HG02852 (cell line): Measurements from ENCODE around the gene PBX1.

Source experiments
- ATAC-seq: cut with Tn5 transposase; IDR thresholded peaks from one replicate; pipeline ENCODE4 v1.9.1; 2021; ENCODE audit warnings: mild to moderate bottlenecking, moderate library complexity; ENCODE audit not compliant: unreplicated experiment

The PBX1 gene

GRCh38 chr1:164846731-164847691 lies 288.0 kb downstream of the PBX1 start:
- no peak for ATAC-seq

GRCh38 chr1:164853146-164853545 lies 294.2 kb downstream of the PBX1 start:
- ATAC-seq, result no peak

GRCh38 chr1:164855716-164856329 lies 296.8 kb downstream of the PBX1 start:
- ATAC-seq, result no peak

GRCh38 chr1:164856381-164856780 lies 297.4 kb downstream of the PBX1 start:
- ATAC-seq, result no peak

GRCh38 chr1:164857439-164857838 lies 298.5 kb downstream of the PBX1 start:
- no peak for ATAC-seq

GRCh38 chr1:164858096-164858632 lies 299.2 kb downstream of the PBX1 start:
- ATAC-seq, result no peak

- ATAC-seq, result no peak
These were observed 302.6 kb downstream of the PBX1 start for GRCh38 chr1:164861632-164862031.

GRCh38 chr1:164863056-164863455 lies 304.1 kb downstream of the PBX1 start:
- no peak for ATAC-seq

GRCh38 chr1:164864161-164864560 lies 305.2 kb downstream of the PBX1 start:
- ATAC-seq, result no peak

GRCh38 chr1:164865385-164865784 lies 306.4 kb downstream of the PBX1 start:
- ATAC-seq, result no peak

- no peak for ATAC-seq
These were observed 308.6 kb downstream of the PBX1 start for GRCh38 chr1:164867590-164867989.

GRCh38 chr1:164868990-164869389 lies 310.0 kb downstream of the PBX1 start:
- ATAC-seq, result no peak

- ATAC-seq, result no peak
These were observed 316.5 kb downstream of the PBX1 start for GRCh38 chr1:164875518-164875917.

- no peak for ATAC-seq
These were observed 317.6 kb downstream of the PBX1 start for GRCh38 chr1:164876398-164877116.

- no peak for ATAC-seq
These were observed 321.2 kb downstream of the PBX1 start for GRCh38 chr1:164880199-164880598.

- ATAC-seq, result no peak
These were observed 321.7 kb downstream of the PBX1 start for GRCh38 chr1:164880644-164881043.

- no peak for ATAC-seq
These were observed 326.3 kb downstream of the PBX1 start for GRCh38 chr1:164885311-164885710.

- no peak for ATAC-seq
These were observed 327.1 kb downstream of the PBX1 start for GRCh38 chr1:164886101-164886500.

GRCh38 chr1:164891615-164892014 lies 332.6 kb downstream of the PBX1 start:
- no peak for ATAC-seq

GRCh38 chr1:164895026-164895912 lies 336.3 kb downstream of the PBX1 start:
- ATAC-seq, result no peak
